Measurements from ENCODE around the gene VASH1.

GRCh38 chr14:76778546-76779215 lies 17.4 kb downstream of the VASH1 start:
- TF ChIP-seq CTCF (conservative IDR thresholded peaks at IDR 0.05) (no peak), EZH2 (IDR thresholded peaks at IDR 0.05; ENCODE audit: low read depth) (no peak)
